Endothelial cell of umbilical vein (primary cell): ENCODE results near the gene ADAM19. TPM values are rescaled to one million over a fixed set of nuclear protein-coding genes. Genes with fewer than 3 reads are reported as not detected.

Experiments
- BruUV-seq: library from RNA; stranded (reverse); fragments of 400-500 nt; replicated peaks from 2 replicates; lab custom pipeline; 2021; lab: Mats Ljungman, UMichigan
- CTCF ChIA-PET: fragments of 300-600, 350-600 bp; sonication (Branson Sonifier 250); formaldehyde crosslinking; loops from one replicate; lab custom pipeline; 2021; ENCODE audit warnings: antibody characterized with exemption, inconsistent platforms; lab: Charles Lee
- POLR2A ChIA-PET: fragments of 300-600, 350-600 bp; sonication (Branson Sonifier 250); formaldehyde crosslinking; loops from one replicate; lab custom pipeline; 2021; ENCODE audit warnings: antibody characterized with exemption, inconsistent platforms; lab: Charles Lee
- DNase-seq: peaks from one replicate; pipeline ENCODE4 v3.0.0-alpha.2; 2011; ENCODE audit warnings: low read depth, low spot score
- FAIRE-seq: peaks from 2 replicates; lab custom pipeline; 2011; peaks lifted over from hg19 to GRCh38; lab: Jason Lieb, UNC
- H2AFZ ChIP-seq: 2 replicates; pipeline ENCODE4 v1.6.0; 2012; ENCODE audit warnings: low read depth, low read length, control low read depth, inconsistent platforms
- H3K27ac ChIP-seq: 2 replicates; pipeline ENCODE4 v1.5.1; 2011; ENCODE audit warnings: low read depth, mild to moderate bottlenecking, control low read depth, low read length, moderate library complexity; ENCODE audit not compliant: insufficient read depth
- H3K27me3 ChIP-seq, 2 experiments: 2 replicates each; pipeline versions ENCODE4 v1.6.0 to v1.6.1; 2011; ENCODE audit warnings: low read length in 2 of 2, mixed read lengths in 1 of 2; ENCODE audit not compliant: control insufficient read depth in 2 of 2, insufficient read depth in 2 of 2
- H3K36me3 ChIP-seq, 2 experiments: 2 replicates in 1 of 2; 3 replicates in 1 of 2; pipeline ENCODE4 v1.5.1; 2011; ENCODE audit warnings: low read length in 2 of 2, mild to moderate bottlenecking in 1 of 2, moderate library complexity in 1 of 2; ENCODE audit not compliant: control insufficient read depth in 2 of 2, insufficient read depth in 2 of 2; ENCODE audit errors: extremely low read depth in 1 of 2
- H3K4me1 ChIP-seq: 3 replicates; pipeline ENCODE4 v1.5.1; 2011; ENCODE audit warnings: mild to moderate bottlenecking, low read length; ENCODE audit not compliant: control insufficient read depth, insufficient read depth; ENCODE audit errors: extremely low read depth
- H3K4me2 ChIP-seq: 2 replicates; pipeline ENCODE4 v1.6.1; 2011; ENCODE audit warnings: low read length, control low read depth, mixed read lengths; ENCODE audit not compliant: insufficient read depth
- H3K4me3 ChIP-seq, 3 experiments: fragments of 200-600 bp in 1 of 3; sonication (generic), shearing (Covaris generic) in 1 of 3; replicated peaks in 1 of 3; 2 replicates each; pipeline ENCODE4 v1.5.1; 2011 to 2016; ENCODE audit warnings: control low read depth in 3 of 3, low read length in 3 of 3, mild to moderate bottlenecking in 2 of 3, inconsistent platforms in 1 of 3, low read depth in 1 of 3, moderate library complexity in 1 of 3; ENCODE audit not compliant: insufficient read depth in 1 of 3
- H3K79me2 ChIP-seq: 2 replicates; pipeline ENCODE4 v1.6.0; 2012; ENCODE audit warnings: low read length, inconsistent platforms; ENCODE audit not compliant: control insufficient read depth, insufficient read depth
- H3K9ac ChIP-seq: replicated peaks from 2 replicates; pipeline ENCODE3; 2011; ENCODE audit warnings: low read length, control low read depth; ENCODE audit not compliant: insufficient read depth; ENCODE audit errors: extremely low read depth
- H3K9me1 ChIP-seq: replicated peaks from 3 replicates; pipeline ENCODE4 v1.6.0; 2011; ENCODE audit warnings: mild to moderate bottlenecking, low read length; ENCODE audit not compliant: control insufficient read depth, insufficient read depth; ENCODE audit errors: extremely low read depth
- H3K9me3 ChIP-seq: replicated peaks from 2 replicates; pipeline ENCODE4 v1.5.1; 2012; ENCODE audit warnings: low read length, inconsistent platforms; ENCODE audit not compliant: control insufficient read depth, insufficient read depth
- H4K20me1 ChIP-seq: replicated peaks from 2 replicates; pipeline ENCODE3; 2011; ENCODE audit warnings: mild to moderate bottlenecking, low read length; ENCODE audit not compliant: control insufficient read depth, insufficient read depth; ENCODE audit errors: extremely low read depth
- CTCF ChIP-seq, 2 donors: IDR thresholded peaks; 1 replicate in 1 of 2; 2 replicates in 1 of 2; pipeline ENCODE4 v1.5.1; 2011; ENCODE audit warnings: low read length in 2 of 2, mild to moderate bottlenecking in 2 of 2, moderate library complexity in 2 of 2, control low read depth in 1 of 2, inconsistent platforms in 1 of 2, low read depth in 1 of 2; ENCODE audit not compliant: insufficient read depth in 1 of 2; ENCODE audit errors: extremely low read depth in 1 of 2
- EZH2 ChIP-seq: IDR thresholded peaks from 2 replicates; pipeline ENCODE4 v1.6.1; 2012; ENCODE audit warnings: borderline replicate concordance, low read depth, mild to moderate bottlenecking, moderate library complexity, low read length, inconsistent platforms; ENCODE audit not compliant: severe bottlenecking
- FOS ChIP-seq: IDR thresholded peaks from 2 replicates; pipeline ENCODE4 v1.6.1; 2011; ENCODE audit warnings: mild to moderate bottlenecking, low read length, moderate library complexity, borderline replicate concordance; ENCODE audit not compliant: insufficient read depth
- GATA2 ChIP-seq: IDR thresholded peaks from 2 replicates; pipeline ENCODE4 v1.7.0; 2011; ENCODE audit warnings: low read depth, mild to moderate bottlenecking, moderate library complexity, mixed read lengths, low read length; ENCODE audit not compliant: insufficient read length, insufficient read depth
- JUN ChIP-seq: IDR thresholded peaks from 2 replicates; pipeline ENCODE4 v1.6.1; 2011; ENCODE audit warnings: borderline replicate concordance, low read depth; ENCODE audit not compliant: insufficient read length, insufficient read depth
- MYC ChIP-seq: IDR thresholded peaks from one replicate; pipeline ENCODE4 v1.6.1; 2011; ENCODE audit warnings: mild to moderate bottlenecking, low read depth, low read length
- POLR2A ChIP-seq: IDR thresholded peaks from 2 replicates; pipeline ENCODE4 v1.6.1; 2012; ENCODE audit warnings: low read depth, mild to moderate bottlenecking, control low read depth, low read length
- POLR2AphosphoS5 ChIP-seq: IDR thresholded peaks from 2 replicates; pipeline ENCODE4 v1.6.1; 2012; ENCODE audit warnings: low read depth, mild to moderate bottlenecking, control low read depth, low read length, moderate library complexity; ENCODE audit not compliant: insufficient read depth
- dilution Hi-C: fragments of 300-500 bp; cut with MboI; formaldehyde crosslinking; loops from one replicate; pipeline ENCODE4 v1.15.0; 2019; ENCODE audit warnings: low sequenced_read_pairs; ENCODE audit not compliant: extremely low pct_ligation_motif_present
- intact Hi-C: fragments of 100-400 bp; cut with micrococcal nuclease; formaldehyde crosslinking; loops from one replicate; pipeline ENCODE4 v1.10.0; 2022
- polyA plus RNA-seq, 4 experiments: library from polyadenylated mRNA; depleted of rRNA in 3 of 4; stranded (reverse) in 3 of 4; unstranded in 1 of 4; fragments of >200 nt; gene quantifications; 2 replicates each; pipeline versions ENCODE4 v1.2.1 to v1.2.3, GENCODE V29; 2011 to 2012; ENCODE audit warnings: missing spikeins in 1 of 4
- total RNA-seq: library from RNA; stranded (reverse); gene quantifications from 2 replicates; pipeline ENCODE4 v1.2.3, GENCODE V29; 2021
- TF ChIP-seq, protein P1 (sequence below): IDR thresholded peaks from 2 replicates; pipeline ENCODE4 v1.6.1; 2011; ENCODE audit not compliant: insufficient read depth, insufficient read length

The ADAM19 gene
- total and polyA plus RNA-seq, 2 donors (not counting 3 experiments of a cell fraction or from before 2014, with no cell fraction given), result 10.0 to 22.6 TPM

DNA sequence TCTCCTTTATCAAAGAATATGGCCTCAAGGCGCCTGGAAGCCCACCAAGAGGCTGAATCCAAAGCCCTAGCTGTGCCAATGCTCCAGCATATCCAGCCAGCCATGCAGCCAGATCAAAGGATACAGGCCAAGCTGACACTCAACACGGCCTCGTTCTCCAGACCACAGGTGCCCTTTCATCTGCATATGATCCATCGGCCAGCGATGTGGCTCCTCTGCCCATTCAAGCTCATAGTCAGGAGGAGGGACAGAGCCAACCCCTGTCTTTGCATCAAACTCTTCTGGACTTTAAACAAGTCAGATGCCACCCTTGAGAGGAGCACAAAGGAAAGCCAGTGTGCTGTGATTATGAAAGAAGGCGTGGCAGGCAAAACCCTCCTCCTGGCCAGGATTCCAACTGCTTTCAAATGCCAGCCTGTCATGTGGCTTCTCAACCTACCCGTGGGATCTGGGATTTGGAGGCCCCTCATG lies 42.5 kb downstream of the ADAM19 start:
- Histone ChIP-seq H3K4me2 (no peak overlapping the region), H3K4me3 (no peak overlapping the region), H3K9me1 (no peaks in the 10 kb centered on the region), H3K4me1 (peaks cover 7% of the 10 kb centered on the region), H3K9me3 (no peaks in the 10 kb centered on the region), H3K27me3 (no peaks in the 10 kb centered on the region), H3K36me3 (peaks cover 0 to 3% of the 10 kb centered on the region in 2 experiments), H3K27ac (no peak overlapping the region), H3K79me2 (no peaks in the 10 kb centered on the region), H4K20me1 (no peaks in the 10 kb centered on the region), H3K9ac (no peak overlapping the region), H2AFZ (no peak overlapping the region)
- FAIRE-seq (no peak), DNase-seq (no peak)
- intact Hi-C loops (no loop called here), dilution Hi-C loops (no loop called here)
- POLR2A ChIA-PET, result no interaction called here
- no peak for TF ChIP-seq GATA2
- no peak for TF ChIP-seq POLR2A
- no peak for TF ChIP-seq MYC
- no peak for TF ChIP-seq CTCF (IDR thresholded peaks at IDR 0.05; ENCODE audit: extremely low read depth in 1 of 2, insufficient read depth in 1 of 2, low read depth in 1 of 2, low read length in 2 of 2)
- TF ChIP-seq FOS, result no peak
- TF ChIP-seq, protein P1, sequence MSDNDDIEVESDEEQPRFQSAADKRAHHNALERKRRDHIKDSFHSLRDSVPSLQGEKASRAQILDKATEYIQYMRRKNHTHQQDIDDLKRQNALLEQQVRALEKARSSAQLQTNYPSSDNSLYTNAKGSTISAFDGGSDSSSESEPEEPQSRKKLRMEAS, result no peak
- TF ChIP-seq POLR2AphosphoS5, result no peak
- no peak for TF ChIP-seq JUN
- no peak for TF ChIP-seq EZH2
- CTCF ChIA-PET, result interaction anchor here (1.3 to 1.8 kb wide), 2 partner anchors 26 to 61 kb away, joined by 3 to 5 read pairs; no protein-coding TSS in a partner anchor
- no TSS peak for BruUV-seq
